Loucy (cell line): ENCODE measurements around the gene DTNA.

Experiments used
- CTCF ChIP-seq: fragments of 200-600 bp; sonication (generic); conservative IDR thresholded peaks from 2 replicates; pipeline ENCODE4 v1.5.1; 2014; ENCODE audit warnings: mild to moderate bottlenecking, antibody characterized with exemption, low read length
- EZH2phosphoT487 ChIP-seq: fragments of 200-600 bp; IDR thresholded peaks from 2 replicates; pipeline ENCODE4 v1.6.1; 2018; ENCODE audit warnings: antibody characterized with exemption, mild to moderate bottlenecking, moderate library complexity, borderline replicate concordance

- no peak for TF ChIP-seq CTCF
- no peak for TF ChIP-seq EZH2phosphoT487
Observed at GRCh38 chr18:34701911-34702310, 8.2 kb upstream of the DTNA start.
